ENCODE data around the gene AHNAK.

- TF ChIP-seq CTCF (IDR thresholded peaks at IDR 0.05), result no peak
- no peak for TF ChIP-seq POLR2A (IDR thresholded peaks at IDR 0.05)
Measured at GRCh38 chr11:62463121-62463542, 83.5 kb downstream of the AHNAK start.
